NT2/D1 (cell line): ENCODE measurements around the gene PRL.

Experiments used
- SUZ12 ChIP-seq: IDR thresholded peaks from 2 replicates; pipeline ENCODE4 v1.6.1; 2011; ENCODE audit not compliant: insufficient read length, insufficient read depth; ENCODE audit errors: extremely low read depth
- YY1 ChIP-seq: IDR thresholded peaks from 2 replicates; pipeline ENCODE4 v1.6.1; 2011; ENCODE audit not compliant: insufficient read length, insufficient read depth
- ZNF274 ChIP-seq: IDR thresholded peaks from 2 replicates; pipeline ENCODE4 v1.6.1; 2011; ENCODE audit warnings: mild to moderate bottlenecking, low read depth, low read length

GRCh38 chr6:22238861-22239260 lies 58.0 kb downstream of the PRL start:
- TF ChIP-seq SUZ12 (no peak), ZNF274 (no peak), YY1 (no peak)
